T-helper 1 cell treated with Interleukin-12 subunit alpha and Interleukin-12 subunit beta and Interleukin-4 antibody, amounts not matched to agents 30 μg/mL and 1 μg/mL, for 36 hours (primary cell): ENCODE data around the gene INPP5B.
A peak's percentile ranks its signal among the peaks of the same experiment; 100 is the strongest.

Experiments
- H3K27ac Mint-ChIP-seq: one replicate; pipeline ENCODE4 v1.8.0; 2021; ENCODE audit warnings: mild to moderate bottlenecking, mixed read lengths
- H3K27me3 Mint-ChIP-seq: one replicate; pipeline ENCODE4 v1.8.0; 2021; ENCODE audit warnings: low read depth, mixed read lengths
- H3K36me3 Mint-ChIP-seq: one replicate; pipeline ENCODE4 v1.8.0; 2021; ENCODE audit warnings: low read depth, mixed read lengths
- H3K4me1 Mint-ChIP-seq: one replicate; pipeline ENCODE4 v1.8.0; 2021; ENCODE audit warnings: low read depth, mixed read lengths
- H3K4me3 Mint-ChIP-seq: one replicate; pipeline ENCODE4 v1.8.0; 2021; ENCODE audit warnings: mild to moderate bottlenecking, moderate library complexity, mixed read lengths
- H3K9me3 Mint-ChIP-seq: one replicate; pipeline ENCODE4 v1.8.0; 2021; ENCODE audit warnings: mixed read lengths

The INPP5B gene

GRCh38 chr1:37954316-37954971 is 7.6 kb upstream of the INPP5B start:
- Mint-ChIP-seq H3K9me3 (no peaks in the 10 kb centered on the region), H3K36me3 (peaks cover 6% of the 10 kb centered on the region), H3K4me3 (no peak overlapping the region), H3K27me3 (no peaks in the 10 kb centered on the region), H3K4me1 (no peaks in the 10 kb centered on the region), H3K27ac (no peak overlapping the region)

DNA sequence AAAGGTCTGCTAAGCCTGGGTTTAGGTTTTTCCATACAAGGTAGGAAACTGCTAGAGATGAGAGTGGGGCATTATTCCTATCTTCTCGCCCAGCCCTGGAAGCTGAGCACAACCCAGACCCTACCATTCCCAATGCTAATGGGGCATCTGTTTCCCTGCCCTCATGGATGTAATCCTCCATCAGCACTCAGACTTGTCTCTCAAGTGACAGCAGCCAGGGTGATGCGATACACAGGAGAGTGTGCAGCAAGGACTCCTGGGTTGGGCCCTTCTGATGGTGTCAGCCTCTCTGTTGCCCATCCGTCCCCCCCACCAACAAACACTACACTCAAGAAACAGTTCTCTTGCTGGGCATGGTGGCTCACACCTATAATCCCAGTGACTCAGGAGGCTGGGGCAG is 5.9 kb upstream of the INPP5B start:
- H3K4me1 Mint-ChIP-seq, result no peaks in the 10 kb centered on the region
- peaks cover 2% of the 10 kb centered on the region for H3K36me3 Mint-ChIP-seq
- no peaks in the 10 kb centered on the region for H3K27me3 Mint-ChIP-seq
- H3K9me3 Mint-ChIP-seq, result no peaks in the 10 kb centered on the region
- H3K4me3 Mint-ChIP-seq, result no peak overlapping the region
- no peak overlapping the region for H3K27ac Mint-ChIP-seq

- no peaks in the 10 kb centered on the region for H3K9me3 Mint-ChIP-seq
- no peak overlapping the region for H3K4me3 Mint-ChIP-seq
- no peak overlapping the region for H3K27ac Mint-ChIP-seq
- H3K36me3 Mint-ChIP-seq, result peaks cover 2% of the 10 kb centered on the region
- H3K4me1 Mint-ChIP-seq, result peaks cover 6% of the 10 kb centered on the region
- no peaks in the 10 kb centered on the region for H3K27me3 Mint-ChIP-seq
Measured at GRCh38 chr1:37951783-37952624, 5.2 kb upstream of the INPP5B start.

DNA sequence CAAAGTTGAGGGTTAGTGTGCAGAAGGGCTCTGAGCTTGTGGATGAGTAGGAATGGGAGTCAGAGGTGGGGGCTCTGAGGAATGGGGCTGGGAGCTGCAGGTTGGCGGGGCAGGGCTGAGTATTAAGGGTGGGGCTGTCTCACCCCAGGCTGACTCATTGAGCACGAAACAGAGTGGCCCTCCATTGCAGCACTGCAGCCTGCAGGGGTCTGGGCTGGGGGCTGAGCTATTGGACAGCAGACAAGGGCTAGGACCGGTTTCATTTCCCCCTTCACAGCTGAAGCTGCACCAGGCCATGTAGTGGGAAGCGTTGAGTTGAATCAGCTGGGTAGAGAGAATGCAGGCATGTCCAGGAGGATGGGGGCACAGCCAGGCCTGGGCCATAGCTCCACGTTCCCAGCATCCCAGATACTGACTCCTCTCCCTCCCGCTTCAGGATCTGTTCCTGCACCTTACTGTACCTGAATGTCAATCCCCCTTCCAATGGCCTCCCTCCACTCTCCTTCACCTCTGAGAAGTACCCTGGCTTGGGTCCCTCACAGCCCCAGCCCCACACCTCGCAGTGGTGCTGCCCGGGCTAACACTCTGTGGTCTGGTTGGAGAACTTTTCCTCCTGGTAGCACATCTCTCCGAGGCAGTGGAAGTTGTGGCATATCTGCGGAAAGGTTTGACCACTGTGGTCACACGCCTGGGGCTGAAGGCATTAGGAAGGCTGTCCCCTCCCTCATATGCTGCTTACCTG is 4.4 kb upstream of the INPP5B start:
- Mint-ChIP-seq H3K36me3 (peaks cover 2% of the 10 kb centered on the region), H3K4me1 (peaks cover 9% of the 10 kb centered on the region), H3K9me3 (no peaks in the 10 kb centered on the region), H3K4me3 (no peak overlapping the region), H3K27me3 (no peaks in the 10 kb centered on the region), H3K27ac (no peak overlapping the region)

DNA sequence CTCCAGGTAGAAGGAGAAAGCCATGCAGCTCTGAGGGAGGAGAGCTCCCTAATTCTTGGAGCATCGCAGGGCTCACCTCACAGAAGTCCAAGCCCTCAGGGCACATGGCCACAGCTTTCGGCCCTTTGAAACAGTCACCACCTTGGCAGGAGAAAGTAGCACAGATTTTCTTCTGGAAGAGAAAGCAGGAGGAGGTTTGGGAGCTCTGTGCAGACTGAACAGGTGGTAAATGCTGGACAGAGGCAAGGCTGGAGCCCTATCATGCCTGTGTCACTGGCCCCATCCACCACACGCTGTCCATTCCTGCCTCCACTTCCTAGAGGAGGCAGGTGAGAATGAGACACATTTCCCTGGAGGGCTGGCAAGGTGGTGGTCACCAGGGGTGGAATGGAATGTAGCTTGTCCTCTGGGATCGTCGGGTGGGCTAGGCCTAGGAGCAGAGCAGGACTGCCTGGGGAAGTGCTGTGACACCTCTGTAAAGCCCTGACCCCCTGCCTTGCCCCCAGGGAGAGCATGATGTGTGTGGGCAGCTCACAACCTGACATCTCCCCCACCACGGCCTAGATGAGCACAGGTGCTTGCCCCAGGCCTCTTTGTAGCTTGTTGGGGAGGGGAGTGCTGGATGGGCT is 2.8 kb upstream of the INPP5B start:
- H3K9me3 Mint-ChIP-seq, result no peaks in the 10 kb centered on the region
- peaks cover 2% of the 10 kb centered on the region for H3K36me3 Mint-ChIP-seq
- no peak overlapping the region for H3K27ac Mint-ChIP-seq
- no peaks in the 10 kb centered on the region for H3K27me3 Mint-ChIP-seq
- H3K4me3 Mint-ChIP-seq, result no peak overlapping the region
- peaks cover 9% of the 10 kb centered on the region for H3K4me1 Mint-ChIP-seq

- H3K27me3 Mint-ChIP-seq, result no peaks in the 10 kb centered on the region
- peaks cover 2% of the 10 kb centered on the region for H3K36me3 Mint-ChIP-seq
- H3K4me1 Mint-ChIP-seq, result peaks cover 9% of the 10 kb centered on the region
- no peaks in the 10 kb centered on the region for H3K9me3 Mint-ChIP-seq
- H3K4me3 Mint-ChIP-seq, result no peak overlapping the region
- no peak overlapping the region for H3K27ac Mint-ChIP-seq
Measured at GRCh38 chr1:37948841-37949240, 2.0 kb upstream of the INPP5B start.

GRCh38 chr1:37948166-37948565 is 1.3 kb upstream of the INPP5B start:
- Mint-ChIP-seq H3K9me3 (no peaks in the 10 kb centered on the region), H3K4me3 (no peak overlapping the region), H3K4me1 (peaks cover 10% of the 10 kb centered on the region), H3K36me3 (peaks cover 3% of the 10 kb centered on the region), H3K27me3 (no peaks in the 10 kb centered on the region), H3K27ac (peak overlapping the region; percentile 41)

- peaks cover 11% of the 10 kb centered on the region for H3K4me1 Mint-ChIP-seq
- H3K9me3 Mint-ChIP-seq, result no peaks in the 10 kb centered on the region
- peaks cover 5% of the 10 kb centered on the region for H3K36me3 Mint-ChIP-seq
- H3K4me3 Mint-ChIP-seq, result peak overlapping the region; percentile 95
- peak overlapping the region; percentile 93 for H3K27ac Mint-ChIP-seq
- H3K27me3 Mint-ChIP-seq, result no peaks in the 10 kb centered on the region
Measured at GRCh38 chr1:37947364-37947763, 511 bp upstream of the INPP5B start.

DNA sequence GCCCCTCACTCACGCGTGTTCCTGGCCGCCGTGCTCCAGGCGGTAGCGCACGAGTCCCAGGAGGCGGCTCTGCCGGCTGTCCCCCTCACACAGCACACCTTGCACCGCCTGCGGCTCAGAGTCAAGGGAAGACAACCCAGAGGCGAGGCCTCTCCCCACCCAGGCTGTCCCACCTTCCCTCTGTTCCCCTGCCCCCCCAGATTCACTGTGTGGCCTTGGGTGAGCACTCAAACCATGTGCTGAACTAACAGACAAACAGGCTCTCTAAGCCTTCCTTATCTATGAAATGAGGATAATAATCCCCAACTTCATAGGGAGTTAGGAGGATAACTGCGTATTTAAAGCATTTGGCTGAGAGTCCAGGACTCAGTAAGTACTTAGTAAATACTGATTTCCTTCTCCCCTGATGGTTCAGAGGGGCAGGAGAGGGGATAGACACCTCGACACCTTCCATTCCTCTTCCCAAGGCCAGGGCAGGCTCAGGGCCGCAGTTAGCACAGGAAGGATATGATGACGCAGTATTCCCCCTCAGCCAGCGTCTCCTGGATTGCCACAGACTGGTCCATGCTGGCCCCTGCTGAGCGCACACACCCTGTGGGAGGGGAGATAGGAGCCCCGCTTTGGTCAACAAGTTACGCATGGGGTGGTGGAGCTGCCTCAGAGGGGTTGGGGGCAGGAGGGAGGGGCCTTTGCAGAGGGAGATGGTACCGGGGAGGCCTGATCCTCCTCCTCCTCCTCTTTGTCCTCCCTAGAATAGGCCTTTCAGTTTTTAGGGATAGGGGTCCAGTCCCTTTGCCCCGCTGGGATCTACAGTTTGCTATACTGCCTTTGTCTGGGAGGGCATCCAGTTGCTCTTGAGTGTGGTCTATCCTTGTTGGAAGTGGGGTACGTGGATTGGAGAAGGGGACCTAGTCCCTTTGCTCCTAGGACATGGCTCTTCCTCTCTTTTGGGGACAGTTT is 830 bp downstream of the INPP5B start:
- Mint-ChIP-seq H3K9me3 (no peaks in the 10 kb centered on the region), H3K27me3 (no peaks in the 10 kb centered on the region), H3K4me3 (peak overlapping the region; percentile 95), H3K36me3 (peaks cover 5% of the 10 kb centered on the region), H3K27ac (peak overlapping the region; percentile 93), H3K4me1 (peaks cover 11% of the 10 kb centered on the region)

DNA sequence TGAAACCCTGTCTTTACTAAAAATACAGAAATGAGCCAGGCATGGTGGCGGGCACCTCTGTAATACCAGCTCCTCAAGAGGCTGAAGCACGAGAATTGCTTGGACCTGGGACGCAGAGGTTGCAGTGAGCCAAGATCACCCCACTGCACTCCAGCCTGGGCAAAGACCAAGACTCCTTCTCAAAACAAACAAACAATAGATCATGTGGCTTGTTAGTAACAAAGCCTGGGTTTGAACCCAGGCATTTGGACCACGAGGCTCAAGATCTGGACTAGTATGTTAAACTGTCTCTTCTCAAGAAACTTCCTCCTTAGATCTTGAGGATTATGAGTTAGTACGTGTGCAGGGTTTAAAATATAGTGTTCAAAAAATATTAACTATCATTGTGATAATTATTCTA is 1.6 kb downstream of the INPP5B start:
- Mint-ChIP-seq H3K36me3 (peaks cover 5% of the 10 kb centered on the region), H3K9me3 (no peaks in the 10 kb centered on the region), H3K27me3 (no peaks in the 10 kb centered on the region), H3K27ac (no peak overlapping the region), H3K4me3 (no peak overlapping the region), H3K4me1 (peaks cover 11% of the 10 kb centered on the region)

- H3K4me3 Mint-ChIP-seq, result no peak overlapping the region
- no peaks in the 10 kb centered on the region for H3K27me3 Mint-ChIP-seq
- H3K4me1 Mint-ChIP-seq, result peaks cover 11% of the 10 kb centered on the region
- H3K9me3 Mint-ChIP-seq, result no peaks in the 10 kb centered on the region
- H3K27ac Mint-ChIP-seq, result no peak overlapping the region
- peaks cover 5% of the 10 kb centered on the region for H3K36me3 Mint-ChIP-seq
Measured at GRCh38 chr1:37944816-37945215, 2.0 kb downstream of the INPP5B start.

- peaks cover 5% of the 10 kb centered on the region for H3K36me3 Mint-ChIP-seq
- H3K27me3 Mint-ChIP-seq, result no peaks in the 10 kb centered on the region
- no peak overlapping the region for H3K27ac Mint-ChIP-seq
- H3K9me3 Mint-ChIP-seq, result no peaks in the 10 kb centered on the region
- no peak overlapping the region for H3K4me3 Mint-ChIP-seq
- peaks cover 11% of the 10 kb centered on the region for H3K4me1 Mint-ChIP-seq
Measured at GRCh38 chr1:37944086-37944763, 2.6 kb downstream of the INPP5B start.

- Mint-ChIP-seq H3K4me1 (peaks cover 2% of the 10 kb centered on the region), H3K27me3 (no peaks in the 10 kb centered on the region), H3K4me3 (no peak overlapping the region), H3K36me3 (peaks cover 8% of the 10 kb centered on the region), H3K9me3 (no peaks in the 10 kb centered on the region), H3K27ac (no peak overlapping the region)
Measured at GRCh38 chr1:37940299-37940947, 6.4 kb downstream of the INPP5B start.
